Fibroblast of lung (primary cell): Measurements from ENCODE around the gene TTLL3. TPM values are rescaled to one million over a fixed set of nuclear protein-coding genes. Genes with fewer than 3 reads are reported as not detected.

Experiments
- DNase-seq, 2 donors: peaks; one replicate each; pipeline versions ENCODE4 v3.0.0 to v3.0.0-alpha.2; 2010; ENCODE audit warnings: low read depth in 2 of 2
- H2AFZ ChIP-seq: 2 replicates; pipeline ENCODE4 v1.5.1; 2012; ENCODE audit warnings: low read length, control low read depth, inconsistent platforms
- H3K27ac ChIP-seq: 2 replicates; pipeline ENCODE4 v1.5.1; 2011; ENCODE audit warnings: low read length, control low read depth; ENCODE audit not compliant: insufficient read depth
- H3K27me3 ChIP-seq: 2 replicates; pipeline ENCODE4 v1.5.1; 2011; ENCODE audit warnings: mild to moderate bottlenecking, low read length; ENCODE audit not compliant: control insufficient read depth, insufficient read depth
- H3K36me3 ChIP-seq: 2 replicates; pipeline ENCODE4 v1.5.1; 2011; ENCODE audit warnings: low read length; ENCODE audit not compliant: control insufficient read depth, insufficient read depth
- H3K4me1 ChIP-seq: 2 replicates; pipeline ENCODE4 v1.5.1; 2011; ENCODE audit warnings: low read length; ENCODE audit not compliant: control insufficient read depth, insufficient read depth; ENCODE audit errors: extremely low read depth
- H3K4me2 ChIP-seq: 2 replicates; pipeline ENCODE4 v1.5.1; 2011; ENCODE audit warnings: low read length, control low read depth; ENCODE audit not compliant: insufficient read depth; ENCODE audit errors: extremely low read depth
- H3K4me3 ChIP-seq, 4 experiments: fragments of 200-600 bp in 1 of 4; sonication (generic) in 1 of 4; replicated peaks in 1 of 4; 2 replicates each; pipeline ENCODE4 v1.5.1; 2011 to 2016; ENCODE audit warnings: low read length in 4 of 4, low read depth in 3 of 4, mild to moderate bottlenecking in 3 of 4, control low read depth in 2 of 4, inconsistent platforms in 1 of 4, mixed read lengths in 1 of 4; ENCODE audit not compliant: insufficient read depth in 1 of 4; ENCODE audit errors: control extremely low read depth in 1 of 4
- H3K79me2 ChIP-seq: 2 replicates; pipeline ENCODE4 v1.5.1; 2012; ENCODE audit warnings: mild to moderate bottlenecking, low read length, inconsistent platforms; ENCODE audit not compliant: control insufficient read depth, insufficient read depth
- H3K9ac ChIP-seq: 2 replicates; pipeline ENCODE4 v1.5.1; 2011; ENCODE audit warnings: mild to moderate bottlenecking, low read length, control low read depth; ENCODE audit not compliant: insufficient read depth
- H3K9me3 ChIP-seq: 2 replicates; pipeline ENCODE4 v1.5.1; 2012; ENCODE audit warnings: low read depth, low read length; ENCODE audit not compliant: control insufficient read depth, insufficient read depth
- H4K20me1 ChIP-seq: 2 replicates; pipeline ENCODE4 v1.5.1; 2011; ENCODE audit warnings: low read length; ENCODE audit not compliant: control insufficient read depth, insufficient read depth; ENCODE audit errors: extremely low read depth
- CTCF ChIP-seq, 2 donors: IDR thresholded peaks in 1 of 2; conservative IDR thresholded peaks in 1 of 2; 1 replicate in 1 of 2; 2 replicates in 1 of 2; pipeline ENCODE4 v1.5.1; 2011 to 2012; ENCODE audit warnings: low read length in 2 of 2, control low read depth in 1 of 2, inconsistent platforms in 1 of 2, low read depth in 1 of 2, mild to moderate bottlenecking in 1 of 2
- EZH2 ChIP-seq: IDR thresholded peaks from 2 replicates; pipeline ENCODE4 v1.5.1; 2012; ENCODE audit warnings: low read length, control low read depth, mild to moderate bottlenecking; ENCODE audit errors: missing control alignments
- polyA plus RNA-seq, 2 donors: library from polyadenylated mRNA; depleted of rRNA in 1 of 2; stranded (reverse) in 1 of 2; unstranded in 1 of 2; fragments of >200 nt; gene quantifications; 2 replicates each; pipeline ENCODE4 v1.2.1, GENCODE V29; 2011 to 2012; ENCODE audit warnings: missing spikeins in 1 of 2
- total RNA-seq: library from RNA; depleted of rRNA; stranded (reverse); fragments of >200 nt; gene quantifications from 2 replicates; pipeline ENCODE4 v1.2.1, GENCODE V29; 2014

TTLL3 gene
- total and polyA plus RNA-seq, 2 donors (not counting 1 experiment from before 2014, with no cell fraction given), result 14.9 to 16.1 TPM

- Histone ChIP-seq H3K36me3 (peaks cover 9% of the 10 kb centered on the region), H3K9ac (no peak overlapping the region)
- TF ChIP-seq EZH2, result no peak
Observed at GRCh38 chr3:9828801-9829755, 19.0 kb downstream of the TTLL3 start.

GRCh38 chr3:9831253-9831652, 21.2 kb downstream of the TTLL3 start:
- Histone ChIP-seq H3K79me2 (no peaks in the 10 kb centered on the region), H2AFZ (no peak overlapping the region), H3K9ac (no peak overlapping the region), H3K27ac (no peak overlapping the region), H3K27me3 (no peaks in the 10 kb centered on the region), H3K4me3 (no peak overlapping the region), H3K36me3 (peaks cover 11% of the 10 kb centered on the region), H3K4me2 (no peak overlapping the region), H4K20me1 (no peaks in the 10 kb centered on the region), H3K9me3 (no peaks in the 10 kb centered on the region), H3K4me1 (no peaks in the 10 kb centered on the region)
- no peak for TF ChIP-seq EZH2
- no peak for TF ChIP-seq CTCF (conservative IDR thresholded peaks at IDR 0.05 in 1 of 2, IDR thresholded peaks at IDR 0.05 in 1 of 2; ENCODE audit: low read depth in 1 of 2, low read length in 2 of 2)
- DNase-seq, result no peak

More at GRCh38 chr3:9828801-9829755, 19.0 kb downstream of the TTLL3 start:
- H4K20me1 ChIP-seq, result no peaks in the 10 kb centered on the region
- no peaks in the 10 kb centered on the region for H3K4me1 ChIP-seq
- H3K27me3 ChIP-seq, result no peaks in the 10 kb centered on the region
- H2AFZ ChIP-seq, result no peak overlapping the region
- H3K4me2 ChIP-seq, result no peak overlapping the region
- no peak for DNase-seq
- no peak overlapping the region for H3K4me3 ChIP-seq
- no peaks in the 10 kb centered on the region for H3K79me2 ChIP-seq
- H3K27ac ChIP-seq, result no peak overlapping the region
- H3K9me3 ChIP-seq, result no peaks in the 10 kb centered on the region

GRCh38 chr3:9833078-9833477, 23.0 kb downstream of the TTLL3 start:
- Histone ChIP-seq H3K4me3 (no peak overlapping the region), H3K9me3 (no peaks in the 10 kb centered on the region), H3K4me1 (no peaks in the 10 kb centered on the region), H3K27me3 (no peaks in the 10 kb centered on the region), H3K36me3 (peaks cover 11% of the 10 kb centered on the region), H3K27ac (no peak overlapping the region), H3K9ac (no peak overlapping the region), H4K20me1 (no peaks in the 10 kb centered on the region), H2AFZ (no peak overlapping the region), H3K4me2 (no peak overlapping the region), H3K79me2 (no peaks in the 10 kb centered on the region)
- no peak for TF ChIP-seq CTCF (conservative IDR thresholded peaks at IDR 0.05 in 1 of 2, IDR thresholded peaks at IDR 0.05 in 1 of 2; ENCODE audit: low read depth in 1 of 2, low read length in 2 of 2)
- TF ChIP-seq EZH2, result no peak
- DNase-seq, result no peak
